ENCODE measurements around the gene ZDHHC11B.
"Not testable (repeated sequence)": the region's sequence is repeated elsewhere in the genome, so short reads cannot be mapped to it uniquely, and the experiment has no call there.

ZDHHC11B gene, protein sequence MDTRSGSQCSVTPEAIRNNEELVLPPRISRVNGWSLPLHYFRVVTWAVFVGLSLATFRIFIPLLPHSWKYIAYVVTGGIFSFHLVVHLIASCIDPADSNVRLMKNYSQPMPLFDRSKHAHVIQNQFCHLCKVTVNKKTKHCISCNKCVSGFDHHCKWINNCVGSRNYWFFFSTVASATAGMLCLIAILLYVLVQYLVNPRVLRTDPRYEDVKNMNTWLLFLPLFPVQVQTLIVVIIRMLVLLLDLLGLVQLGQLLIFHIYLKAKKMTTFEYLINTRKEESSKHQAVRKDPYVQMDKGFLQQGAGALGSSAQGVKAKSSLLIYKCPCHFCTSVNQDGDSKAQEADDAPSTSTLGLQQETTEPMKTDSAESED

DNA sequence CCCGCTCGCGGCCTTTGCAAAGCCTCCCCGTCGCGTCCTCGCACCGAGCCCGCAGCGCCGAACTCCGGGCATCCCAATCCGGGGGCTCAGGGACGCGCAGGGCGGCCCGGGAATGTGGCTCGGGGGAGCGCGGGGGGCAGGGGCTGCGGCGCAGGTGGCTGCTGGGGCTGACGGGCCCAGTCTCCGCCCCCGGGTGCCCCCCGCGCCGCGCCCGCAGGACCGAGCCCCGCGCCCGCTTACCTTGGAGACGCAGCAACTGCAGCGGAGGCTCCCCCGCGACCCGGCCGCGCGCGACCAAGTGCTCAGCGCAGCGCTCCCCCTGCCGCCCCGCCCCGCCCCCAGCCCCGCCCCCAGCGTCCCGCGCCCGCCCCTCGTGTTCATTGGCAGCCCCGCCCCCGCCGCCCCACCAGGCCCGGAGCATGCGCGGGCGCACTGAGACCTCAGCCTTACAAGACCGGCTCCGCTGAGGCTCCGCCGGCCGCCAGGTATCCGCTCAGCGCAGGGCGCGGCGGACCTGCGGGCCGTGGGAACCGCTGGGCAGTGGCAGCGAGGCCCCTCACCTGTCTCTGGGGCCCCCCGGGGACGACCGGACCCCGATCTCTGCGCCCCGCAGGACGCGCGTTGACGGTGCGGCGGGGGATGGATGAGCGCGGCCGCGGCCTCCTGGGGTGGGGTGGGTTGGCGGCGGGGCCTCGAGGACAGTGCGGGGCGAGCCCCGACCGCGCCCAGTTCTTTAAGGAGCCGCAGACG, at the start of gene ZDHHC11B:
Gene ZDHHC11B, minus strand, starts transcription at position 302 of the 750 bp plus-strand sequence. CDS start 17,810 bp downstream, outside the sequence.
- DNase-seq (ENCODE audit: low spot score), result peak; percentile 94

DNA sequence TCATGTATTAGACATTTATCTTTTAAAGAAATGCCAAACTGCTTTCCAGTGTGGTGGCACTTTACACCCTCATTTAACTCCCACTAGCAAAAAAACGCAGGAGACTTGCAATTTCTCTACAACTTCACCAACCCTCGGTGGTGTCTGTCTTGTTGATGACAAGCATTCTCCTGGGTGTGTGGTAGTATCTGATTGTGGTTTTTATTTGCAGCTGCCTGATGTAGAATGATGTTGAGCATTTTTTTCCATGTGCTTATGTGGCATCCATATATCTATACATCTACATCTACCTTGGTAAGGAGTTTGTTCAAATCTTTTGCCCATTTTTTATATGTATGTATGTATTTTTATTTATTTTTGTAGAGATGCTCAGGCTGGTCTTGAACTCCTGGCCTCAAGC, 49.5 kb upstream of the ZDHHC11B start:
- not testable (repeated sequence) for DNase-seq (ENCODE audit: low spot score)

DNA sequence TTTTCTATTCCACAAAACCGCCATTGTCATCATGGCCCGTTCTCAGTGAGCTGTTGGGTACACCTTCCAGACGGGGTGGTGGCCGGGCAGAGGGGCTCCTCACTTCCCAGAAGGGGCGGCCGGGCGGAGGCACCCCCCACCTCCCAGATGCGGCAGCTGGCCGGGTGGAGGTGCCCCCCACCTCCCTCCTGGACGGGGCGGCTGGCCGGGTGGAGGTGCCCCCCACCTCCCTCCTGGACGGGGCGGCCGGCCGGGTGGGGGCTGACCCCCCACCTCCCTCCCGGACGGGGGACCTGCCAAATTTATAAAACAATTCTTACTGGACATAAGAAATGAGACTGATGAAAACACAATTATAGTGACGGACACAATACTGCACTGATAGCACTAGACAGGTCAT, 43.7 kb upstream of the ZDHHC11B start:
- not testable (repeated sequence) for DNase-seq (ENCODE audit: low spot score)

DNA sequence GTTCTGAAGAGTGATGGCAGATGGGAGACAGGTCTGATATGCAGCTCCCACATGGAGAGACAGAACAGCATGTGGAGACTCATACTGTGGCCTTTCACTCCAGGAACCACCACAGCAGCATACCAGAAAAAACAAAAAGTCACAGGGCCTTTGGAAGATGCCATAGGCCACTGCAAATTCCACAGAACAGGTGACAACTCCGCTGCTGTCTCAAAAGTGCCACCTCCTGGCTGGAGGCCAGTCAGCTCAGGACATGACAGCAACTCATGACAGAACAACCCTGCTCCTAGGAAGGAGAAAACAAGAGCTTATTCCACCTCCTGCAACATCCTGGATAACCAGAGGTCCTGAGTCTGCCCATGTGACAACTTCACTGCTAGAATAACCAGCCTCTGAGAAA, 41.0 kb upstream of the ZDHHC11B start:
- DNase-seq (ENCODE audit: low spot score), result peak; percentile 21

DNA sequence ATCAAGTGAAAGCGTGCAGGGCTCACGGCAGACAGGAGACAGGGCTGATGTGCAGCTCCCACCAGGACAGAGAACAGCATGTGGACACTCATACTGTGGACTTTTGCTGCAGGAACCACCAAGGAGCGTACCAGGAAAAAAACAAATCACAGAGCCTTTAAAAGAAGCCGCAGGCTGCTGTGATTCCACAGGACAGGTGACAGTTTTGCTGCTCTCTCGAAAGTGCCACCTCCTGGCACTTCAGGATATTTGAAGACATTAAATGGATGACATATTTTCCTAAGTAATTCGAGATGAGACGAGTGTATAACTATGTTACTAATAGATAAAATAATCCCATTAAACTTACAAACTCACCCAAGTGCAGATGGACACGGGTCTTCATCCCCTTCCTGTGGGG, 37.0 kb upstream of the ZDHHC11B start:
- no peak for DNase-seq (ENCODE audit: low spot score)

DNA sequence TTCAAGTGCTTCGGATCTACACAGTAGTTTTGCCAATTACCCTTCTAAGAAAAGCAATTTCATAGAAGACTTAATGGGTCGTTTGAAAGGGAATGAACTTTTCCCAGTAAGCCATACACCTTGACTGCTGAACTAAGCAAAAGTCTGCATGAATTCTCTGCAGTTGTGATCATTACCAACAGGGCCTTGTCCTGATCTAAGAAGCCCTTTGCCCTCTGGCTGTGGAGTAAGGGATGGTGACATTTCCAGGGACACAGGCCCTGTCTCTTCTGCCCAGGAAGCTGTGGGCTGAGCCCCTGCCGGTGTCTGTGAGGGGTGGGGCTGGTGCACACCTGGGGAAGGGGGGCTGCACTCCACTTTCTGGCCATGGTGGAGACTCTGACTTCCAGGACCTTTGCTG, 35.7 kb upstream of the ZDHHC11B start:
- DNase-seq (ENCODE audit: low spot score), result no peak

DNA sequence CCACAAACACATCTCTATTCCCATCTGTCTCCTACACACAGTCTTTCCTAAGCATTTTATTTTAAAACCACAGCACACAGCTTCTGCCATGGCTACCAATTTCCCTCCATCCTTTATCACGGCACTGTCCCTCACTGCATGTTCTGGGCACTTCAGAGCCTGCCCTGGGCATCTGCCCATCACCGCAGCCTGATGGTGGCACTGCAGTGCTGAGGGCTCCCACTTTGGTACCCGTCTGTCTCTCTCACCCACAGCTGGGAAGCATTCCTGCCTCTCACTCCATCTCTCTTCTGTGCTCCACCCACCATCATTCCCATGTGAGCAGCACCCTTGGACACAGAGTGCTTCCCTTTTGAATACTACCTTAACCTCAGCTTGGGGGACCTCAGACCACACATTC, 34.5 kb upstream of the ZDHHC11B start:
- DNase-seq (ENCODE audit: low spot score), result peak; percentile 30

DNA sequence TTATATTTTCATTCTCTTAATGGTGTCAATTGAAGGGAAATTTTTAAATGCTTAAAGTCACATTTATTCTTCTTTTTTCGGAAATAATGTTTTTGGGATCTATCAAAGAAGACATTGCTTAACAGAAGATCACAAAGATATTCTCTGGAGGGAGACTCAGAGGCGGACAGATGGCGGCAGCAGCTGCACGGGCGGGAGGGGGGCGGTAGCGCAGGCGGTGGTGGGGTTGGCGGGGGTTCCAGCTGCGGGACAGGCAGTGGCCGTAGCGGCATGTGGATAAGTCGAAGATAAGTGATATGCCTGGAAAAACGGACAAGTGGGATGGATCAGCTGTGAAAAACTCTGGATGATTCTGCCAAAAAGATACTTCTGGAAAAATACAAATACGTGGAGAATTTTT, 31.6 kb upstream of the ZDHHC11B start:
- DNase-seq (ENCODE audit: low spot score), result no peak

DNA sequence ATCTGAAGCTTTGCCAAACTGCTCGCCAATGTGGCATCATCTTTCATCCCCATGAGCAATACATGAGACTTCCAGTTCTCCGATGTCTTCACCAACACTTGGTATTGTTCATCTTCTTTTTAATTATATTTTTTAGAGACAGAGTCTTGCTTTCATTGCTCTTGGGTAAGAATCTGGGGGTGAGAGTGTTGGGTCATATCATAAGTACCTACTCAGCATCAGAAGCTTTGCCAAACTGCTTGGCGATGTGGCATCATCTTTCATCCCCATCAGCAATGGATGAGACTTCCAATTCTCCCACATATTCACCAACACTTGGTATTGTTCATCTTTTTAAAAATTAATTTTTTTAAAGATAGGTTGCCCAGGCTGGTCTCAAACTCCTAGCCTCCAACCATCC, 30.9 kb upstream of the ZDHHC11B start:
- DNase-seq (ENCODE audit: low spot score), result no peak

DNA sequence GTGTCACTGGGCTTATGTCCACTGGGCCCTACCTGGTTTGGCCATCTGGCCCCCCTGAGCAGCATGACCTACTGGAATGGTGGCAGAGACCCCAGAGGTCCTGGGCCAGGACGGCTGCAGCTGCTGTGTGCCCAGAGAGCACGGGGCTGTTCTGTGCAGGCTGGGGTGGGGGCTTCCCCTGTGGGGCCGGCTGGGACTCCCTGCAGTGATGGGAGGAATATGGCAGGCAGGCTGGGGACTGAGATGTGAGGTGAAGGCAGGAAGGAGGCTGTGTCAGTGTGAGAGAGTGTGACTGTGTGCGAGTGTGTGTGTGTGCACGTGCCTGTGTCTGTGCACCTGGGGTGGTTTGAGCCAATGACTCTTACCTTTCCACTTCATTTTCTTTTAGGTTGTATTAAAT, 29.0 kb upstream of the ZDHHC11B start:
- not testable (repeated sequence) for DNase-seq (ENCODE audit: low spot score)

DNA sequence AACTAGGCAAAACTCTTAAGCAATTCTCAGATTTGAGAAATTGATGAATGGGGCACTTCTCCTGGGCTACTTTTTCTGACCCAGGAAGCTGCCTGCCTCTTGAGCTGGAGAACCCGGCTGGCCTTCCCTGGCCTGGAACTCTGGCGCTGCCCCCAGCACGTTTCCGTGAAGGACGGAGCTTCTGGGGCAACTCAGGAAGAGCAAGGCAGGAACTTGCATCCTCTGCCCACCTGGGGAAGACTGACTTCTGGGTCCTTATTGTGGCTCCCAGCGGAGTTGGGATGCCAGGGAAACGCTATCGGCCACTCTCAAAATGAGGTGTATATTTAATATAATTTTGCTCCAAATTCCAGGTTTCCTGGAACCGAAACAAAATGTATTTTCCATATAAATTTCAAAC, 26.9 kb upstream of the ZDHHC11B start:
- DNase-seq (ENCODE audit: low spot score), result not testable (repeated sequence)

DNA sequence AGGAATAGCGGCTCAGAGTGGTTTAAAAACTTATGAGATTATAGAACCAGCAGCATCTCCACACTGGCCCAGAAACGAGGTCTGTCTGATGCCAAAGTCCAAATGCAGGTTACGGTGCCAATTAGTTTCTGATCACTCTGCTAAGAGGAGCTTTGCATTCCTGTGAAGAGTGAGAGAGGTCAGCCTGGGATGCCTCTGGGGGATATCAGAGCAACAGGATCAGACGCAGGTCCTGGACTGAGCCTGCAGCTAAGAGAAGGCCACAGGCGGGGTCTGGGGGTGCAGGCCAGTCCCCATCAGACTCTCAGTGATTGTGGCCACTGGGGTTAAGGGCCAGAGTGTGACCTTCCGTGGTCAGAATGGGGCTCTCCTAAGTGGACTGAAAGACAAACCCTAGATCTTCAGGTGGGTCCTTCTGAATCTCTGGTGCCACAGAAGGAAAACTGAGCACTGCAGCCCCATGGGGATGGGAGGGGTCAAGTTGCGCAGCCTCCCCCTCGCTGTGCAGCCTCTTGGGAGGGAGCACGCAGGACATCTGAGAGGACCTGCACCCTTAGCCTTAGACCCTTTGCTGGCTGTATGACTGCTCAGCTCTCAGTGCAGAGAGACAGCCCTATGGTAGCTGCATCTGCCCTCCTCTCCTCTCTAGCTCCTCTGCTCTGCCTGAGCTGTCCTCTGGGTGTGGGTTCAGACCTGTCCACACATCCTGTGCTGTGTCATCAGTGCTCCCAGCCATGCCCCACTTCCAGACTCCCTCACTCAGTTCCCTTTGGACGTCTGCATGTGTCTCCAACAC, 23.4 kb upstream of the ZDHHC11B start:
- DNase-seq (ENCODE audit: low spot score), result not testable (repeated sequence)

DNA sequence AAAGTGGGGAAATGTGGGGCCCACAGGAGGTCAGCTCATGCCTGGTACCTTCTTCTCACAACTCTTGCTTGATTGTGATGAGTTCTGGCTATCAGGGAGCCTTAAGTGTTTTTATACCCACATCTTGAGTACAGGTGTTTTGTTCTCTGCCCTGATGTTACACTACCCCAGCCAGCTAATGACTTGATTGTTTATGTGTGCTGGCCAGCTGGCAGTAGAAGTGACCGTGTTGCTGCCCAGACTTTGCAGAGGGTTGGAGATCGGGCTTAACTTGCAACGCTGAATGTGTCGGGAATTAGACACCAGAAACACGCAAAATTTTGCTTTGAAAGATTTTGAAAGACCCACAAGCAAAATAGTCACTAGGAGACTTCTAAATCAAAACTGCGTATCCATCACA, 16.9 kb upstream of the ZDHHC11B start:
- peak; percentile 23 for DNase-seq (ENCODE audit: low spot score)

DNA sequence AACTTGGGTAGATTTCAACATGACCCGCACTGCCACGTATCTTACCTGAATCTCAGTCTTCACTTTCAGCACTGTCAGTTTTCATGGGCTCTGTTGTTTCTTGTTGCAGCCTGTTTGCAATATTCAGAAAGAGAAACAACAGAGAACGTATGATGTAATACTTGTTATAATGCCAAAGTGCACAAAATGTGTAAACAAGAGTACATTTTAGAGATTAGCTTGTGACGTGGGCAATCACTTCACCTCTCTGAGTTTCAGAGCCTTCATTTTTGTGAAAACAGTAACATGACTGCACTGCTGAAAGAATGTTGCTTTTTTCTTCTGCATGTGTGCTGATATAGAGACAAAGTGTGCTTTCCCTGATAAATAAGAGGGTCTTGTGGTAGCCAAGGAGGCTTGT, 16.5 kb upstream of the ZDHHC11B start:
- DNase-seq (ENCODE audit: low spot score), result not testable (repeated sequence)

DNA sequence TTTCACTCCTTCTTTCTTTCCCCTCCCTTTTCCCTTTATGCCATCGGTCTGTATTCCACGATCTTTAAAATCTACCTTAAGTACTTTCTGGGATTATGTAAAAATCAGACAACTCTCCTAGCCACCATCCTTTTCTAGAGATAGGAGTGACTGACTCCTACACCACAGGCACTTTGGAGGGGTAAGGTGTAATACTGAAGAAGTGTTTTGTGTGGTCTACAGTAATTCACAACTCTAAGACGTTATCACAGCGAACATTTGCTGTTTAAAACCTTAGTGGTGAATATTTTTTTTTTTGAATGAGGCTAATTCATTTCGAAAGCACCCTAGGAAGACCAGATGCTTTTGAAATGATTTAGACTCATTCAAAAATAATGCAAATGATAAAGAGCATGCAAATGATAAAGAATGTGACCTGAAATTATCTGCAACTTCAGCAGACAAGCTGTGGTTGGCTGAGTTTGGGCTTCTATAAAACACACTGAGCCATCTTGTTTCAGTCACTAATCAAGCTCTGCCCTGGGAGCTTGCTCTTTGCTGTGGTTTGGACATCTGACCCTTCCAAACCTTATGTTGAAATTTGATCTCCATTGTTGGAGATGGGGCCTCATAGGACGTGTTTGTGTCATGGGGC, 14.1 kb upstream of the ZDHHC11B start:
- not testable (repeated sequence) for DNase-seq (ENCODE audit: low spot score)

DNA sequence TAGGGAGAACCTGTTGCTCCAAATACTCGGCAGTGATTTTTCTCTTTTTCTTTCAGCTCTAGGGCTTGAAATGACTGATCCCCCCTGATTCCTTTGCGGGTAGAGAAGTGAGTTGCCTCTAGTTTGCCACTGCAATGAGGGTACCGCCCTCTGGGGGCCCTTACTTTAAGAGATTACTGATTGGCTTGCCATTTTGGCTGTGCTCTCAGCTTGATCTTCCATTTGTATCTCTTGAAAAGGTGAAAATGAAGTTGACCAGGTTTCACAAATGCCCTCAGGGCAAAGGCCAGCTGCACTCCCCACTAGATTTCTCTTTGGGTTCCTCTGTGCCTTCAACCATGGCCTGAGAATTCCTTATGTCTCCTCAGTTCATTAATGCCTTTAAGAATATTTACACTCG, 13.5 kb upstream of the ZDHHC11B start:
- peak; percentile 36 for DNase-seq (ENCODE audit: low spot score)

DNA sequence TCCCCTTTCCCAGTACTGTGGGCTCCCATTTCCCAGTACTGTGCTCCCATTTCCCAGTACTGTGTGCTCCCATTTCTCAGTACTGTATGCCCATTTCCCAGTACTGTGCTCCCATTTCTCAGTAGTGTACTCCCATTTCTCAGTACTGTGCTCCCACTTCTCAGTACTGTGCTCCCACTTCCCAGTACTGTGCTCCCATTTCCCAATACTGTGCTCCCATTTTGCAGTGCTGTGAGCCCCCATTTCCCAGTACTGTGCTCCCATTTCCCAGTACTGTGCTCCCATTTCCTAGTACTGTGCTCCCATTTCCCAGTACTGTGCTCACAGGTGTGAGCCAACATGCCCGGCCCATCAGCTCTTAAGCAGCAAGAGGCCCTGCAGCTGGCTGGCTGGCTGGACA, 11.3 kb upstream of the ZDHHC11B start:
- not testable (repeated sequence) for DNase-seq (ENCODE audit: low spot score)

DNA sequence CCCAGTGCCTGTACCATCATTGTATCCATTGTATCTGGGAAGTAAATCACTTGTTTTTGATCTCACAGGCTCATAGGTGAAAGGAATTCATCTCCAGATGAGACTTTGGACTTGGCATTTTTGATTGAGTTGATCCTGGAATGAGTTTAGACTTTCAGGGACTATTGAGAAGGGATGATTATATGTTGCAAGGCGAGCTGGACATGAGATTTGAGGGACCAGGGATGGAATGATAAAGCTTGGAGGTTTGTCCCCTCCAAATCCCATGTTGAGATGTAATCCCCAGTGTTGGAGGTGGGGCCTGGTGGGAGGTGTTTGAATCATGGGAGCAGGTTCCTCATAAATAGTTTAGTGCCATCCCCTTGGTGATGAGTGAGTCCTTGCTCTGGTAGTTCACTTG, 10.4 kb upstream of the ZDHHC11B start:
- not testable (repeated sequence) for DNase-seq (ENCODE audit: low spot score)

DNA sequence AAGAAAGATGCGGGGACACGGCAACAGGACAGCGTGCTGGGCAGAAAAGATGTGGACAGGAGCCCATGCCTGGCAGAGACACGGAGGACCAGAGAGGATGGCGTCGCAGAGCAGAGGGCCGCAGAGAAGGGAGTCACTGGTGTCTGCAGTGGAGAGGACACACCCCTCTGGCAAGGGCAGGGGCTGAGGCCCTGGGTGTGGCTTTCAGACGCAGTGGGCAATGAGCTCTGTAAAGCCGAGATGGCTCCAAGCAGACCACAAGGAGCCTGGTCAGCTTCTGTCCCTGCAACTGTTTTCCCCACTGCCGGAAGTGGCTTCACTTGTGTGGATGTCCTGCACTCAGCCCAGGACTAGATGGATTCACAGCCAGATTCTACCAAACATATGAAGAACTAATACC, 4.2 kb upstream of the ZDHHC11B start:
- peak; percentile 37 for DNase-seq (ENCODE audit: low spot score)

DNA sequence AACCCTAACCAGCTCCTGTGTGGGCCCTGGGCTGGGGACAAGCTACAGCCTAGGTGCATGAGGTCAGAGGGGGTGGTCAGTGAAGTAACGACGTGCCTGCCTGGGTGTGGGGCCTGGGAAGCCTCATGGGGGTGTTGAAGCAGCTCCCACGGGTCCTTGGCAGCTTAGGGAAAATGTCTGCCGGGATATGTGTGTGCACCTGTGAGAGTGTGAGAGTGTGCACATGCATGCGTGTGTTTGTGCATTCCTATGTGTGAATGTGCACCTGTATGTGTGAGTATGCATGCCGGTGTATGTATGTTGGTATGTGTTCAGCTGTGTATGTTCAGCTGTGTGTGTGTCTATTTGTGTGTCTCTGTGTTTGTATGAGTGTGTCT, 3.3 kb upstream of the ZDHHC11B start:
- not testable (repeated sequence) for DNase-seq (ENCODE audit: low spot score)

DNA sequence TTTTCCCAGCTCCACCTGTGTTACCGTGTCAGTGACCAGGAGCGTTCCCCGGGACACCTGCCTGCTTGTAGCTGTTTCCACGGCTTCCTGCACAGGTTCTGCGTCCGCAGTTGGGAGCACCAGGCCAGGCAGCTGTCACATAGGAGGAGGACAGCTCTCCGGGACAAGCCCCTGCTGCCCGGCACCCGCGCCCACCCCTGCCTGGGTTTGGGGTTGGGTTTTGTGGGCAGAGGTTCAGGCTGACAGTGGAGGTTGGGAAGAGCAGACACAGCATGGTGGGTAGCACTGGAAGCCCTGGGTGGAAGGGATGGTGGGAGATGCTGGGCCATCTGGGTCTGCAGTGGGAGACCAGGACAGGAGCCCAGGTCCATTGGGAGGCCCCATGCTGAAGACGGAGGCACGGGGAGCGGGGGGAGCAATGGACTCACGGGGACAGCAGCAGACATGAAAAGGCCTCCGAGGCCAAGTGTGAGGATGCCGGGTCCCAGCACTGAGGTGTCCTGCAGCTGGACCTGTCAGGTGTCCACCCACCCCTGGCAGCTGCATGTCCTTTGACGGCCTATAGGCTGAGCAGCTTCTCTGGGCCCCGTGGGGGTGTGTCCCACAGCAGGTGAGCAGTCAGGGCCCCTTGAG, 2.8 kb upstream of the ZDHHC11B start:
- DNase-seq (ENCODE audit: low spot score), result not testable (repeated sequence)
